Fibroblast of pulmonary artery (primary cell): ENCODE measurements around the gene TCHHL1.
A peak's percentile ranks its signal among the peaks of the same experiment; 100 is the strongest.

Experiments
- DNase-seq: peaks from one replicate; pipeline ENCODE4 v3.0.0-alpha.2; 2010; ENCODE audit warnings: low read depth
- H3K4me3 ChIP-seq: replicated peaks from 2 replicates; pipeline ENCODE4 v1.5.1; 2011; ENCODE audit warnings: low read depth, mild to moderate bottlenecking, control low read depth, low read length, moderate library complexity
- TF ChIP-seq, protein P1 (sequence below): IDR thresholded peaks from 2 replicates; pipeline ENCODE4 v1.5.1; 2011; ENCODE audit warnings: mild to moderate bottlenecking, control low read depth, low read length, inconsistent platforms; ENCODE audit errors: missing control alignments

TCHHL1 gene

DNA sequence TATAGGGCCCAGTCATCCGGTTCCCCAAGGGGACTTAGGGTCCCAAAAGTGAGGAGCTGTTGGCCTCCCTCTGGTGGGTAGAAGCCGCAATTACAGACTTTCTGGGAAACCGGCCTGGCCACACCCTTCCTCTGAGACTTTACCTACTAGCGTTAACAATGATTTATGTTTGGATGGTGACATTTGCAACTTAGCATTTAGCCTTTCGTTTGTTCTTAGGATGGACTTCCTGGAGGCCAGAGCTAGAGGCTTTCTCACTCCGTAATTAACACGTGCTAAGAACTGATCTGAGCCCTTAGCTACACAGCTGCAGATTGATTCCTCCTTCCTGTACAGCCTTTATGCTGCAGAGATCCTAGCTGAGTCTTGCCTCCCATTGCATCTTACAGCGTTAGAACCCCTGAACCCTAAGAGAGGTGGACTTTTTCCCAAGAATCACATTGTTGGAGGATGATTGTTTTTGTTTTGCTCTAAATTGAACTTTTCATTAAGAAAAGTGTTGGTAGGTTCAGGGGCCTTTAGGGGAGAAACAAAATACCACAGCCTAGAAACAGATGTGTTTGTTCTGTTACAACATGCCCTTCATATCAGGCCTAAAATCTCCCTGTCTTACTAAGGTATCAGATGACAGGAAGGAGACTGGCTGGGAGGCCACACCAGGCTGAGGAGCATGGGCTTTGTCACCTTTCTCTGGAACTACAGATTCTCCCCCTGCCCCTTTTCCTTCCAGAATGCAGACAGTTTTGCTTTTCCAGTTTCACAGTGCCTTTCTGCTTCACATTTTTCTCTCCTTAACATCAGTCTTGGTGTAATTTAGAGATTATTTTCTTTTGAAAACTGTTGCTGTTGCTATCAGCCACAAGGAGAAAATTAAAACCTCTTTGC, 54.0 kb downstream of the TCHHL1 start:
- DNase-seq, result peak; percentile 68
- TF ChIP-seq, protein P1, sequence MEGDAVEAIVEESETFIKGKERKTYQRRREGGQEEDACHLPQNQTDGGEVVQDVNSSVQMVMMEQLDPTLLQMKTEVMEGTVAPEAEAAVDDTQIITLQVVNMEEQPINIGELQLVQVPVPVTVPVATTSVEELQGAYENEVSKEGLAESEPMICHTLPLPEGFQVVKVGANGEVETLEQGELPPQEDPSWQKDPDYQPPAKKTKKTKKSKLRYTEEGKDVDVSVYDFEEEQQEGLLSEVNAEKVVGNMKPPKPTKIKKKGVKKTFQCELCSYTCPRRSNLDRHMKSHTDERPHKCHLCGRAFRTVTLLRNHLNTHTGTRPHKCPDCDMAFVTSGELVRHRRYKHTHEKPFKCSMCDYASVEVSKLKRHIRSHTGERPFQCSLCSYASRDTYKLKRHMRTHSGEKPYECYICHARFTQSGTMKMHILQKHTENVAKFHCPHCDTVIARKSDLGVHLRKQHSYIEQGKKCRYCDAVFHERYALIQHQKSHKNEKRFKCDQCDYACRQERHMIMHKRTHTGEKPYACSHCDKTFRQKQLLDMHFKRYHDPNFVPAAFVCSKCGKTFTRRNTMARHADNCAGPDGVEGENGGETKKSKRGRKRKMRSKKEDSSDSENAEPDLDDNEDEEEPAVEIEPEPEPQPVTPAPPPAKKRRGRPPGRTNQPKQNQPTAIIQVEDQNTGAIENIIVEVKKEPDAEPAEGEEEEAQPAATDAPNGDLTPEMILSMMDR, result peak; percentile 79
- H3K4me3 ChIP-seq, result peak overlapping the region; percentile 97

DNA sequence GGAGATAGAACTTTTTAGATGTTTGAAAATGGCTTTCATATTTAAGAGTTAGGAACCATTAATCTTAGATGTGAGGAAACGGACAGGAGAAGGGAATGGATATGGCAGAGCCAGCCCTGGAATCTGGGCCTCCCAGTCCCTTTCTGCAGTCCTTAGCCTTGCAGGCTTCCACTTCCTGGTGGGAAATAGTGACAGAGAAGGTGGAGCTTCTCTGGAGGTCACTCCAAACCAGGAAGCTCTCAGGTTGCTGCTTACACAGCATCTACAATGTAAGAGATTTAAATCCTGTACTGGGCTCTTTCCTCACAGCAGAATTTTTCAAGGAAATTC, 54.6 kb downstream of the TCHHL1 start:
- TF ChIP-seq, protein P1, result no peak
- H3K4me3 ChIP-seq, result peak overlapping the region; percentile 97

More for the DNA sequence above, 54.6 kb downstream of the TCHHL1 start:
- no peak for DNase-seq
